ENCODE results near the gene KRT77. TPM values are rescaled to one million over a fixed set of nuclear protein-coding genes. Genes with fewer than 3 reads are reported as not detected.
"Not testable (repeated sequence)": the region's sequence is repeated elsewhere in the genome, so short reads cannot be mapped to it uniquely, and the experiment has no call there.

Gene KRT77
- 110 TPM for total RNA-seq

- no peak for DNase-seq
These were observed at the start of gene KRT77 for GRCh38 chr12:52703424-52703823. Gene KRT77 (minus strand): TSS chr12:52703524. CDS start chr12:52703434, 90 bp downstream.

DNA sequence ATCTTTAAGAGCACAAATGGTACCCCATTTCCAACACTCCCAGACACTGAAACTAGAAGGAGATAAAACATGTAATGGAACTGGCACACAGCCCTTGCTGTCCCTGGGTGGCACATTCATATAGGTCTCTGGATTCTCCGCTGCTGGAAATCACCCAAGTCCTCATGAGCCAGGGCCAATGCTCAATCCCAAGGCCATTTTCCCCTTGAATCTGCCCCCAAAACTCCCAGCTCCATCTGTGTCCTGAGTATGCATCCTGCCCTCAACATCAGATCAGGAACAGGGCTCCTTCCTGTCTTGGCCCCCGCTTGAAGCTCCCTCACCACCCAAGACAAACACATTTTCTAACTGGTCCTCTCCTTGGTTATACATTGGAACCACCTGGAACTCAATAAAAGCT is 49.2 kb upstream of the KRT77 start:
- no peak for DNase-seq

DNA sequence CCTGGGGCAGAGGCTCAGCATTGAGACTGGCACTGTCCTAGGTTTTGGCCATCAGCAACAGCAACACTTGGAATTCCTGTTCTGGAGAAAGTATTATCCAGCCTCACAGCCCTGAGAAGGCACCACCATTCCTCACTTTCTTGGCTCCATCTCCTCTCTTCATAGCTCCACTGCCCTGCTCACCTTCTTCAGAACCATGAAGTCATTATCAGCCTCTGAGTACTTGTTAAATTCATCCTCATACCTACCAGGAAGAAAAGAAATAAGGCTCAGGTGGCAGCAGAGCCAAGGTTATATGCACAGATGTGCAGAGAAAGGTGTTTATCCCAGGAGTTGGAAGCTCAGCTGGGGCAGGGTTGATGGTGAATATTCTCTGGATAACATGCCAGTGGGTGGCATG is 48.5 kb upstream of the KRT77 start:
- DNase-seq, result no peak

GRCh38 chr12:52750532-52750931 is 47.2 kb upstream of the KRT77 start:
- DNase-seq, result not testable (repeated sequence)

- no peak for DNase-seq
These were observed 46.5 kb upstream of the KRT77 start for GRCh38 chr12:52749827-52750226.

- no peak for DNase-seq
These were observed 45.3 kb upstream of the KRT77 start for GRCh38 chr12:52748578-52748977.

- DNase-seq, result no peak
These were observed 42.2 kb upstream of the KRT77 start for GRCh38 chr12:52745554-52745953.

- DNase-seq, result no peak
These were observed 41.3 kb upstream of the KRT77 start for GRCh38 chr12:52744493-52745156.

DNA sequence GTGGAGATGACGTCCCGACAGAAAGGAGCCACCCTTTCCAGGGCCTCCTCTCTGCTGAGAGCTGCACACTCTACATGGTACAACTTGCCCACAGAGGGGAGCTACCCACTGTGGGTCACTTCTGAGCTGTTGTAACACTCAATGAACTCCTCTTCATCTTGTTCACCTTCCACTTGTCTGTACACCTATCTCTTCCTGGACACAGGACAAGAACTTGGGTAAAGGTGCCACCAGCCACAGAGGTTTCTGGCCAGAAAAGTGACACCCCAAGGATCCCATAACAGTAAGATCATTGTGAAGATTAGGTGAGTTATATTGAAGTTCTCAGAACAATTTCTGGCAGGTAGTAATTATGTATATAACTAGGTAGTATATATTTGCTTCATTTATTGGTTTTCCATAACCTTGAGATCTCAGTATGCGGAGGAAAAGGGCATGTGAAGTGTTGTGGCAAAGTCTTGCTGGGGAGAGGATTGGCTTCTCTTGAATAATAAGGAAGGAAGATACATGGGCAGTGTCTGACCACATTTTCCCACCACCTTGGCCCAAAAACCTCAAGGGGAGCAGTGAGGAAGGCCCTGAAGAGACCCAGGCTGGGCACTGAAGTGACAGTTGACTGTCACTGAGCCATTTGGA is 39.6 kb upstream of the KRT77 start:
- no peak for DNase-seq

- no peak for DNase-seq
These were observed 38.9 kb upstream of the KRT77 start for GRCh38 chr12:52742196-52742580.

- no peak for DNase-seq
These were observed 38.3 kb upstream of the KRT77 start for GRCh38 chr12:52741375-52742195.

- no peak for DNase-seq
These were observed 37.3 kb upstream of the KRT77 start for GRCh38 chr12:52740584-52740983.

- DNase-seq, result no peak
These were observed 36.6 kb upstream of the KRT77 start for GRCh38 chr12:52739963-52740362.

- no peak for DNase-seq
These were observed 32.7 kb upstream of the KRT77 start for GRCh38 chr12:52735816-52736632.

GRCh38 chr12:52735106-52735505 is 31.8 kb upstream of the KRT77 start:
- DNase-seq, result no peak

DNA sequence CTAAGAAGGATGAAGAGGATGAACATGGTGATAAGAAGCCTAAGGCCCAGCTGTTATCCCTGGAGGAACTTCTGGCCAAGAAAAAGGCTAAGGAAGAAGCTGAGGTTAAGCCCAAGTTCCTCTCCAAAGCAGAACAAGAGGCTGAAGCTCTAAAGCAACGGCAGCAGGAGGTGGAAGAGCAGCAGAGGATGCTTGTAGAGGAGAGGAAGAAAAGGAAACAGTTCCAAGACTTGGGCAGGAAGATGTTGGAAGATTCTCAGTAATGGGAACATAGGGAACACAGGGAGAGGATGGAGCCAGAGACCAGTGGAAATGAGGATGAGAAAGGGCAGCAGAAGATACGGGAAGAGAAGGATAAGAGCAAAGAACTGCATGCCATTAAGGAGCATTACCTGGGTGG is 27.5 kb upstream of the KRT77 start:
- no peak for DNase-seq

DNA sequence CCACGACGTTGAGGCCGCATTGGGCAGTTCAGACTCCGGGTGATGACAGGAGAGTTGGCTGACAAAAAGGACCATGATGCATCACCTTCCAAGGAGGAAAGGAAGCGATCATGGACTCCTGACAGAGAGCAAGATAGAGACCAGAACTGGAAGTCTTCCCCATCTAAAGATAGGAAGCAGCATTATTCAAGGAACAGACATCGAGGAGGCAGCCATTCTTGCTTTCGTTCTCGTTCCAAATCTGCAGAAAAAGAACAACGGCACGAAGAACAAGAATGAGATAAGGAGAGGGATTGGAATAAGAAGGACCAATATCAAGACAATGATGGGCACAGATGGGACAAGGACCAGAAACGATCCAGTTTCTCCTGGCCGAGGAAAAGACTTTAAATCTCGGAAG is 27.1 kb upstream of the KRT77 start:
- DNase-seq, result no peak

- DNase-seq, result no peak
These were observed 25.8 kb upstream of the KRT77 start for GRCh38 chr12:52729147-52729546.

GRCh38 chr12:52728374-52728773 is 25.1 kb upstream of the KRT77 start:
- DNase-seq, result no peak

- DNase-seq, result no peak
These were observed 23.7 kb upstream of the KRT77 start for GRCh38 chr12:52727037-52727436.

DNA sequence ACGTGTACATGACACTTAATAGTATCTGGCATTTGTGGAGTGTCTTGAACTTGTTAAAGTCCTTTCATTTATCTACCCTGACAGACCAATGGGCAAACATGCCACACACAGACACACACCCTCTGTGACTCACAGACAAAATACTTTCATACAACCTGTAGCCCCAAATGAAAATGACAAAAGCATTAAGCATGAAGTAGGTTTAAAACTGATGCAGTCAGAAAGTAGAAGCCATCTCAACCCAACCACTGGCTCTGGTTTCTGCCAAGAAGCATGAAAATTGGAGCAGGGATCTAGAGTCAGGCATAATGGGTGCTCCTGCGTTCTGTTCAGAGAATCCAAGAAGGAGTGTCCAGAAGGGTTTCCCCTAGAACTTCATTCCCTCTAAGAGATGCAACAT is 23.1 kb upstream of the KRT77 start:
- DNase-seq, result no peak

GRCh38 chr12:52724384-52724783 is 21.1 kb upstream of the KRT77 start:
- no peak for DNase-seq

DNA sequence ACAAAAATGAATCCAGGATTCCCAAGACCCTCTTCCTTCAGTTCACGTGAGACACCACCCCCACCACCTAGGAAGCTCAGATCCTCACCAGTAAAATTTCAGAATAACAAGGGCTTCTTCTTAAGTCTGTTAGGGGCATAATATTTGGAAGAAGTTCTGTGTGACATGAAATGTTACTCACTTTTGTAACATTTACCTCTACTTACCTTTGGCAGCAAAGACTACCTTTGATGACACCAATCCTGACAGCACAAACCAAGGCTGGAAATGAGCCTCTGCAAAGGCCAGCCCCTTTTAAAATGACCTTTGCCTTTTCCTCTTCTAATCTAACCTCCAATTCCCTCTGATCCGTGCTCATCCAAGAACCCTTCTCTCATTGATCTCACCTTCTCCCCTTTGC is 19.4 kb upstream of the KRT77 start:
- no peak for DNase-seq

Data from skin of body (tissue), 2 donors.